ENCODE data around the gene IQCM. TPM values are rescaled to one million over a fixed set of nuclear protein-coding genes. Genes with fewer than 3 reads are reported as not detected.
A peak's percentile ranks its signal among the peaks of the same experiment; 100 is the strongest.

Gene IQCM
- total RNA-seq, 6 experiments from 2014 or later: 0.10 TPM; not detected in 5

GRCh38 chr4:149754526-149754925, 61.1 kb downstream of the IQCM start:
- Mint-ChIP-seq H3K4me1 (ENCODE audit: low read depth) (peaks cover 19% of the 10 kb centered on the region), H3K36me3 (ENCODE audit: low read depth) (no peaks in the 10 kb centered on the region), H3K9me3 (no peaks in the 10 kb centered on the region), H3K27ac (no peak overlapping the region), H3K4me3 (no peak overlapping the region), H3K27me3 (ENCODE audit: insufficient read depth) (no peaks in the 10 kb centered on the region; the same call in 1 of the 2 replicates)
- peak; percentile 7 for DNase-seq
- no peak for TF ChIP-seq CTCF (IDR thresholded peaks at IDR 0.05)

- H3K4me3 Mint-ChIP-seq: no peak overlapping the region
- TF ChIP-seq CTCF (IDR thresholded peaks at IDR 0.05): no peak
- DNase-seq: no peak
- peaks cover 20% of the 10 kb centered on the region for H3K4me1 Mint-ChIP-seq (ENCODE audit: low read depth)
- H3K27ac Mint-ChIP-seq: no peak overlapping the region
- H3K36me3 Mint-ChIP-seq (ENCODE audit: low read depth): no peaks in the 10 kb centered on the region
- H3K9me3 Mint-ChIP-seq: no peaks in the 10 kb centered on the region
- H3K27me3 Mint-ChIP-seq (ENCODE audit: insufficient read depth): no peaks in the 10 kb centered on the region; the same call in 1 of the 2 replicates
Observed at GRCh38 chr4:149752729-149753128, 62.9 kb downstream of the IQCM start.

GRCh38 chr4:149751174-149751573, 64.5 kb downstream of the IQCM start:
- no peak overlapping the region for H3K27ac Mint-ChIP-seq
- no peak for DNase-seq

GRCh38 chr4:149749784-149750183, 65.9 kb downstream of the IQCM start:
- DNase-seq: no peak
- Mint-ChIP-seq H3K27me3 (ENCODE audit: insufficient read depth) (peaks cover 3% of the 10 kb centered on the region), H3K9me3 (no peaks in the 10 kb centered on the region)

More at GRCh38 chr4:149751174-149751573, 64.5 kb downstream of the IQCM start:
- peaks cover 20% of the 10 kb centered on the region for H3K4me1 Mint-ChIP-seq (ENCODE audit: low read depth)
- TF ChIP-seq CTCF (IDR thresholded peaks at IDR 0.05): no peak
- no peaks in the 10 kb centered on the region for H3K36me3 Mint-ChIP-seq (ENCODE audit: low read depth)
- no peak overlapping the region for H3K4me3 Mint-ChIP-seq
- no peaks in the 10 kb centered on the region; the same call in none of the 2 replicates for H3K27me3 Mint-ChIP-seq (ENCODE audit: insufficient read depth)
- H3K9me3 Mint-ChIP-seq: no peaks in the 10 kb centered on the region

DNA sequence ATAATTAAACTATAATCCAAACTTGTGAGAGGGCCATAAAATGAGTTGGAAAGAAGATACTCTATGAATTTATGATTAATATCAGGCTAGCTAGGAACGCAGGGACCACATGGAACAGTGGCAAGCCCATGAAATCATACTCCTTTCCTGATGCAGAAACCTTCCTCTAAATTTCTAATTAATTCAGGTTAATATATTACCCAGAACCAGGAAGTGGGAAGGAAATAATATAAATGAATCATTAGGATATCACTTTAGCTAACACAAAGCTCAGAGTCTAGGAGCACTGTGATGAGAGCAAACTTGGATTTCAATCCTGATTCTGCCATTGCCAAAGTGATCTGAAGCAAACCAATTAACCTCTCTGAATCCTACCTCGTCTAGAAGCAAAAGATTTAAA, 68.0 kb downstream of the IQCM start:
- Mint-ChIP-seq H3K27ac (no peak overlapping the region), H3K4me3 (no peak overlapping the region), H3K9me3 (no peaks in the 10 kb centered on the region), H3K4me1 (ENCODE audit: low read depth) (peaks cover 10% of the 10 kb centered on the region), H3K36me3 (ENCODE audit: low read depth) (no peaks in the 10 kb centered on the region), H3K27me3 (ENCODE audit: insufficient read depth) (peaks cover 5% of the 10 kb centered on the region)
- DNase-seq: no peak
- TF ChIP-seq CTCF (IDR thresholded peaks at IDR 0.05): no peak

More at GRCh38 chr4:149749784-149750183, 65.9 kb downstream of the IQCM start:
- Mint-ChIP-seq H3K36me3 (ENCODE audit: low read depth) (no peaks in the 10 kb centered on the region), H3K4me3 (no peak overlapping the region), H3K4me1 (ENCODE audit: low read depth) (peaks cover 17% of the 10 kb centered on the region), H3K27ac (no peak overlapping the region)
- no peak for TF ChIP-seq CTCF (IDR thresholded peaks at IDR 0.05)

DNA sequence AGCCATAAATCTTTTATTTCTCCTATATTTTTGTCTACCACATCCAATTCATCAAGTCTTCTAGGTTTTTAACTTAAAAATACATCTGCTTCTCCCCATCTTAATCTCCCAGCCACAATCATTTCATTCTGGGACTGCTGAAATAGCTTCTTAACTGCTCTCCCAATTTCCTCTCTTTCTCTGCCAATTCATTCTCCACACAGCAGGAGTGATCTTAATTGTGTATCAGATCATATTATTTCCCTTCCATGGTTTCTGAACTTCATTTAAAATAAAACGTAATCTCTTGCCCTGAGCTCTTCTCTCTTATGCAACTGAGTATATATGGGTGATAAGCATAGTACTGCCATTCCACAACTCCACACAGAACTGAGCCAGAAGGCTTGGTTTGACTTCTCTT, 69.4 kb downstream of the IQCM start:
- DNase-seq: no peak
- no peaks in the 10 kb centered on the region for H3K9me3 Mint-ChIP-seq
- H3K27ac Mint-ChIP-seq: no peak overlapping the region
- peaks cover 10% of the 10 kb centered on the region for H3K4me1 Mint-ChIP-seq (ENCODE audit: low read depth)
- no peaks in the 10 kb centered on the region for H3K36me3 Mint-ChIP-seq (ENCODE audit: low read depth)
- no peak for TF ChIP-seq CTCF (IDR thresholded peaks at IDR 0.05)
- H3K4me3 Mint-ChIP-seq: no peak overlapping the region
- H3K27me3 Mint-ChIP-seq (ENCODE audit: insufficient read depth): peaks cover 5% of the 10 kb centered on the region; the same call in 1 of the 2 replicates
